B cell (primary cell): Measurements from ENCODE around the gene NUDT6.

Source experiments
- EZH2 ChIP-seq: IDR thresholded peaks from 2 replicates; pipeline ENCODE4 v1.6.1; 2012; ENCODE audit warnings: borderline replicate concordance, low read depth, mild to moderate bottlenecking, moderate library complexity, low read length; ENCODE audit not compliant: insufficient read depth, poor library complexity, severe bottlenecking
- TF ChIP-seq, protein P1 (sequence below): fragments of 200-600 bp; IDR thresholded peaks from one replicate; pipeline ENCODE4 v1.8.0; 2022; ENCODE audit warnings: antibody characterized with exemption, mild to moderate bottlenecking

DNA sequence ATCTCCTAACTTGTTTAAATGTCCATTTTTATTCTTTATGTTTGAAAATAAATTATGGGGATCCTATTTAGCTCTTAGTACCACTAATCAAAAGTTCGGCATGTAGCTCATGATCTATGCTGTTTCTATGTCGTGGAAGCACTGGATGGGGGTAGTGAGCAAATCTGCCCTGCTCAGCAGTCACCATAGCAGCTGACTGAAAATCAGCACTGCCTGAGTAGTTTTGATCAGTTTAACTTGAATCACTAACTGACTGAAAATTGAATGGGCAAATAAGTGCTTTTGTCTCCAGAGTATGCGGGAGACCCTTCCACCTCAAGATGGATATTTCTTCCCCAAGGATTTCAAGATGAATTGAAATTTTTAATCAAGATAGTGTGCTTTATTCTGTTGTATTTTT is 27.6 kb downstream of the NUDT6 start:
- TF ChIP-seq, protein P1, sequence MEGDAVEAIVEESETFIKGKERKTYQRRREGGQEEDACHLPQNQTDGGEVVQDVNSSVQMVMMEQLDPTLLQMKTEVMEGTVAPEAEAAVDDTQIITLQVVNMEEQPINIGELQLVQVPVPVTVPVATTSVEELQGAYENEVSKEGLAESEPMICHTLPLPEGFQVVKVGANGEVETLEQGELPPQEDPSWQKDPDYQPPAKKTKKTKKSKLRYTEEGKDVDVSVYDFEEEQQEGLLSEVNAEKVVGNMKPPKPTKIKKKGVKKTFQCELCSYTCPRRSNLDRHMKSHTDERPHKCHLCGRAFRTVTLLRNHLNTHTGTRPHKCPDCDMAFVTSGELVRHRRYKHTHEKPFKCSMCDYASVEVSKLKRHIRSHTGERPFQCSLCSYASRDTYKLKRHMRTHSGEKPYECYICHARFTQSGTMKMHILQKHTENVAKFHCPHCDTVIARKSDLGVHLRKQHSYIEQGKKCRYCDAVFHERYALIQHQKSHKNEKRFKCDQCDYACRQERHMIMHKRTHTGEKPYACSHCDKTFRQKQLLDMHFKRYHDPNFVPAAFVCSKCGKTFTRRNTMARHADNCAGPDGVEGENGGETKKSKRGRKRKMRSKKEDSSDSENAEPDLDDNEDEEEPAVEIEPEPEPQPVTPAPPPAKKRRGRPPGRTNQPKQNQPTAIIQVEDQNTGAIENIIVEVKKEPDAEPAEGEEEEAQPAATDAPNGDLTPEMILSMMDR = no peak
- no peak for TF ChIP-seq EZH2
